ENCODE data around the gene ZBTB9. TPM values are rescaled to one million over a fixed set of nuclear protein-coding genes. Genes with fewer than 3 reads are reported as not detected.

Gene ZBTB9
- total RNA-seq, 1 experiment from 2014 or later = 19.4 TPM

DNA sequence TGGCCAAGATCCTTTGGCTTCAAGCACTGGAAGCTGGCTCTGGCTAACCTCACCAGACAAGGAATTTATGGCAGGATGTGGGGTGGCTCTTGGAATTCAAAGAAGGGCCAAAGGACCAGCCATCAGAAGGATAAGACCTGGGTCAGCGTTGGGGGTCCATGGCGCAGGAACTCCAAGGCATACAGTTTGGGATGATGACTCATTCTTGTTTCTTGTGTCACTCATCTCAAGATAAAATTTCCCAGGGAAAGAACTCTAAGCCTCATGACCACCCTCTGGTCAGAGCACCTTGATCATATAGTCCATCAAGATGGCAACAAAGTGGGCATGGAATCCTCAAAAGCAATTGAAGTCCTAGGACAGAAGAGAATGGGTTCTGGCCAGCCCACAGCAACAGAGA lies 4.8 kb downstream of the ZBTB9 start:
- H3K36me3 Mint-ChIP-seq = peaks cover 19% of the 10 kb centered on the region
- ChIA-PET POLR2A (no interaction called here), CTCF (interaction anchor here (0.6 kb wide), 1 partner anchor 32 kb away, joined by 3 read pairs; no protein-coding TSS in a partner anchor)
- H3K27ac Mint-ChIP-seq = no peak overlapping the region
- DNase-seq (ENCODE audit: low spot score) = no peak
- ATAC-seq = no peak
- H3K4me1 Mint-ChIP-seq = peaks cover 6% of the 10 kb centered on the region; the same call in 1 of the 2 replicates
- peaks cover 26% of the 10 kb centered on the region for H3K27me3 Mint-ChIP-seq (ENCODE audit: low read depth)
- no peak overlapping the region for H3K4me3 Mint-ChIP-seq
- 0 out of 2 replicates have a peak, but pooled peaks cover 3% of the 10 kb centered on the region for H3K9me3 Mint-ChIP-seq
- TF ChIP-seq ZNF232 (CRISPR knock-in tag; IDR thresholded peaks at IDR 0.05) (no peak), ESRRA (CRISPR knock-in tag; IDR thresholded peaks at IDR 0.05; ENCODE audit: borderline replicate concordance) (no peak), MXD4 (CRISPR knock-in tag; IDR thresholded peaks at IDR 0.05; ENCODE audit: borderline replicate concordance) (no peak), EMX1 (CRISPR knock-in tag; IDR thresholded peaks at IDR 0.05) (no peak), GRHL2 (CRISPR knock-in tag; IDR thresholded peaks at IDR 0.05; ENCODE audit: insufficient replicate concordance, severe bottlenecking) (no peak), MYBL2 (CRISPR knock-in tag; IDR thresholded peaks at IDR 0.05) (no peak), SOX15 (CRISPR knock-in tag; IDR thresholded peaks at IDR 0.05) (no peak), SP1 (CRISPR knock-in tag; conservative IDR thresholded peaks at IDR 0.05) (no peak), FOXJ3 (CRISPR knock-in tag; IDR thresholded peaks at IDR 0.05; ENCODE audit: borderline replicate concordance) (no peak), CBFB (CRISPR knock-in tag; IDR thresholded peaks at IDR 0.05; ENCODE audit: low read depth) (no peak)
- TF ChIP-seq, protein P1, sequence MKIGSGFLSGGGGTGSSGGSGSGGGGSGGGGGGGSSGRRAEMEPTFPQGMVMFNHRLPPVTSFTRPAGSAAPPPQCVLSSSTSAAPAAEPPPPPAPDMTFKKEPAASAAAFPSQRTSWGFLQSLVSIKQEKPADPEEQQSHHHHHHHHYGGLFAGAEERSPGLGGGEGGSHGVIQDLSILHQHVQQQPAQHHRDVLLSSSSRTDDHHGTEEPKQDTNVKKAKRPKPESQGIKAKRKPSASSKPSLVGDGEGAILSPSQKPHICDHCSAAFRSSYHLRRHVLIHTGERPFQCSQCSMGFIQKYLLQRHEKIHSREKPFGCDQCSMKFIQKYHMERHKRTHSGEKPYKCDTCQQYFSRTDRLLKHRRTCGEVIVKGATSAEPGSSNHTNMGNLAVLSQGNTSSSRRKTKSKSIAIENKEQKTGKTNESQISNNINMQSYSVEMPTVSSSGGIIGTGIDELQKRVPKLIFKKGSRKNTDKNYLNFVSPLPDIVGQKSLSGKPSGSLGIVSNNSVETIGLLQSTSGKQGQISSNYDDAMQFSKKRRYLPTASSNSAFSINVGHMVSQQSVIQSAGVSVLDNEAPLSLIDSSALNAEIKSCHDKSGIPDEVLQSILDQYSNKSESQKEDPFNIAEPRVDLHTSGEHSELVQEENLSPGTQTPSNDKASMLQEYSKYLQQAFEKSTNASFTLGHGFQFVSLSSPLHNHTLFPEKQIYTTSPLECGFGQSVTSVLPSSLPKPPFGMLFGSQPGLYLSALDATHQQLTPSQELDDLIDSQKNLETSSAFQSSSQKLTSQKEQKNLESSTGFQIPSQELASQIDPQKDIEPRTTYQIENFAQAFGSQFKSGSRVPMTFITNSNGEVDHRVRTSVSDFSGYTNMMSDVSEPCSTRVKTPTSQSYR (CRISPR knock-in tag; IDR thresholded peaks at IDR 0.05) = no peak
- TF ChIP-seq, protein P2, sequence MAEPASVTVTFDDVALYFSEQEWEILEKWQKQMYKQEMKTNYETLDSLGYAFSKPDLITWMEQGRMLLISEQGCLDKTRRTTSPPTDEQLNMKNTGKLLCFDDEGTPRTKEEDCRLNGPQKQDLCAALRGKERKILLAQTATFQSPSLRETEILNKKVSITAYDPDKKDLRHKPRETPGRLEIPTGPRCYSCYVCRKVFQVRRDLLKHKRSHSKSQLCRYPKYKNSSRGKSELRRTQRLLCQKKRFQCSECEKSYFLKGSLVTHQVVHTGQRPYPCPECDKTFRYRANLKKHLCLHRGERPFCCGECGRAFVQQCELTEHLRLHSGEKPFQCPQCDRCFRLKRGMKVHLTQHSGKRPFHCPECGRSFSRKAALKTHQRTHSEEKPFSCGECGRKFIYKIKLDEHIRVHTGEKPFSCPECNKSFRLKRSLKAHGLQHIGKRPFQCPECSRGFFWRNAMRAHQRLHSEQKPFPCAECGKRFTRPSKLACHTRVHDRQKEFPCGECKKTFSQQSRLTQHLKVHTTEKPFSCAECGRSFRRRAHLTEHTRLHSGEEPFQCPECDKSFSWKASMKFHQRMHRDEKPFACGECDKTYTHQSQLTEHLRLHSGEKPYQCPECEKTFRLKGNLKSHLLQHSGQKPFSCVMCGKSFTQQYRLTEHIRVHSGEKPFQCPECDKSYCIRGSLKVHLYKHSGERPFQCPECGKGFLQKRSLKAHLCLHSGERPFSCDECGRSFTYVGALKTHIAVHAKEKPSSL (CRISPR knock-in tag; conservative IDR thresholded peaks at IDR 0.05) = no peak
- TF ChIP-seq, protein P3, sequence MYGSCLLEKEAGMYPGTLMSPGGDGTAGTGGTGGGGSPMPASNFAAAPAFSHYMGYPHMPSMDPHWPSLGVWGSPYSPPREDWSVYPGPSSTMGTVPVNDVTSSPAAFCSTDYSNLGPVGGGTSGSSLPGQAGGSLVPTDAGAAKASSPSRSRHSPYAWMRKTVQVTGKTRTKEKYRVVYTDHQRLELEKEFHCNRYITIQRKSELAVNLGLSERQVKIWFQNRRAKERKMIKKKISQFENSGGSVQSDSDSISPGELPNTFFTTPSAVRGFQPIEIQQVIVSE (CRISPR knock-in tag; IDR thresholded peaks at IDR 0.05; ENCODE audit: borderline replicate concordance) = no peak

DNA sequence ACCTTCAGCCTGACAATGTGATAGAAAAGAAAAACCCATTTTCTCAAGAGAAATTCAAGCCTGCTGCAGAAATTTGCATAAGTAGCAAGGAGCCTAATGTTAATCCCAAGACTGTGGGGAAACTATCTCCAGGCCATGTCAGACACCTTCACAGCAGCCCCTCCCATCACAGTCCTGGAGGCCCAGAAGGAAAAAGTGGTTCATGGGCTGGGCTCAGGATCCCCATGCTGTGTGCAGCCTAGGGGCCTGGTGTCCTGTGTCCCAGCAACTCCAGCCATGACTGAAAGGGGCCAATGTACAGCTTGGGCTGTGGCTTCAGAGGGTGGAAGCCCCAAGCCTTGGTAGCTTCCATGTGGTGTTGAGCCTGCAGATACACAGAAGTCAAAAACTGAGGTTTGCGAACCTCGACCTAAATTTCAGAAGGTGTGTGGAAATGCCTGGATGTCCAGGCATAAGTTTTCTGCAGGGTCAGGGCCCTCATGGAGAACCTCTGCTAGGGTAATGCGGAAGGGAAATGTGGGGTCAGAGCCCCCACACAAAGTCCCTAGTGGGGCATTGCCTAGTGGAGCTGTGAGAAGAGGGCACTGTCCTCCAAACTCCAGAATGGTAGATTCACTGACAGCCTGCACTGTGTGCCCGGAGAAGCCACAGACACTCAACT lies 11.8 kb downstream of the ZBTB9 start:
- no peak overlapping the region for H3K27ac Mint-ChIP-seq
- ChIA-PET POLR2A (no interaction called here), CTCF (no interaction called here)
- peaks cover 19% of the 10 kb centered on the region for H3K9me3 Mint-ChIP-seq
- H3K27me3 Mint-ChIP-seq (ENCODE audit: low read depth) = peaks cover 17% of the 10 kb centered on the region
- H3K4me1 Mint-ChIP-seq = no peaks in the 10 kb centered on the region
- DNase-seq (ENCODE audit: low spot score) (no peak), ATAC-seq (no peak)
- no peaks in the 10 kb centered on the region for H3K36me3 Mint-ChIP-seq
- TF ChIP-seq JUN (CRISPR knock-in tag; IDR thresholded peaks at IDR 0.05) (no peak), CREB1 (CRISPR knock-in tag; IDR thresholded peaks at IDR 0.05) (no peak), JAZF1 (CRISPR knock-in tag; IDR thresholded peaks at IDR 0.05) (no peak), GRHL2 (CRISPR knock-in tag; IDR thresholded peaks at IDR 0.05; ENCODE audit: insufficient replicate concordance, severe bottlenecking) (no peak), ZNF138 (CRISPR knock-in tag; conservative IDR thresholded peaks at IDR 0.05) (no peak), ZNF396 (CRISPR knock-in tag; IDR thresholded peaks at IDR 0.05; ENCODE audit: borderline replicate concordance) (no peak), MYBL2 (CRISPR knock-in tag; IDR thresholded peaks at IDR 0.05) (no peak), OVOL2 (CRISPR knock-in tag; IDR thresholded peaks at IDR 0.05; ENCODE audit: borderline replicate concordance) (no peak), EMX1 (CRISPR knock-in tag; IDR thresholded peaks at IDR 0.05) (no peak), MXD4 (CRISPR knock-in tag; IDR thresholded peaks at IDR 0.05; ENCODE audit: borderline replicate concordance) (no peak), SMAD3 (CRISPR knock-in tag; IDR thresholded peaks at IDR 0.05; ENCODE audit: borderline replicate concordance) (no peak), GABPB1 (CRISPR knock-in tag; IDR thresholded peaks at IDR 0.05) (no peak)
- TF ChIP-seq, protein P4, sequence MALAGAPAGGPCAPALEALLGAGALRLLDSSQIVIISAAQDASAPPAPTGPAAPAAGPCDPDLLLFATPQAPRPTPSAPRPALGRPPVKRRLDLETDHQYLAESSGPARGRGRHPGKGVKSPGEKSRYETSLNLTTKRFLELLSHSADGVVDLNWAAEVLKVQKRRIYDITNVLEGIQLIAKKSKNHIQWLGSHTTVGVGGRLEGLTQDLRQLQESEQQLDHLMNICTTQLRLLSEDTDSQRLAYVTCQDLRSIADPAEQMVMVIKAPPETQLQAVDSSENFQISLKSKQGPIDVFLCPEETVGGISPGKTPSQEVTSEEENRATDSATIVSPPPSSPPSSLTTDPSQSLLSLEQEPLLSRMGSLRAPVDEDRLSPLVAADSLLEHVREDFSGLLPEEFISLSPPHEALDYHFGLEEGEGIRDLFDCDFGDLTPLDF (CRISPR knock-in tag; IDR thresholded peaks at IDR 0.05) = no peak
- TF ChIP-seq, protein P5, sequence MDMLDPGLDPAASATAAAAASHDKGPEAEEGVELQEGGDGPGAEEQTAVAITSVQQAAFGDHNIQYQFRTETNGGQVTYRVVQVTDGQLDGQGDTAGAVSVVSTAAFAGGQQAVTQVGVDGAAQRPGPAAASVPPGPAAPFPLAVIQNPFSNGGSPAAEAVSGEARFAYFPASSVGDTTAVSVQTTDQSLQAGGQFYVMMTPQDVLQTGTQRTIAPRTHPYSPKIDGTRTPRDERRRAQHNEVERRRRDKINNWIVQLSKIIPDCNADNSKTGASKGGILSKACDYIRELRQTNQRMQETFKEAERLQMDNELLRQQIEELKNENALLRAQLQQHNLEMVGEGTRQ (CRISPR knock-in tag; IDR thresholded peaks at IDR 0.05) = no peak
- TF ChIP-seq, protein P6, sequence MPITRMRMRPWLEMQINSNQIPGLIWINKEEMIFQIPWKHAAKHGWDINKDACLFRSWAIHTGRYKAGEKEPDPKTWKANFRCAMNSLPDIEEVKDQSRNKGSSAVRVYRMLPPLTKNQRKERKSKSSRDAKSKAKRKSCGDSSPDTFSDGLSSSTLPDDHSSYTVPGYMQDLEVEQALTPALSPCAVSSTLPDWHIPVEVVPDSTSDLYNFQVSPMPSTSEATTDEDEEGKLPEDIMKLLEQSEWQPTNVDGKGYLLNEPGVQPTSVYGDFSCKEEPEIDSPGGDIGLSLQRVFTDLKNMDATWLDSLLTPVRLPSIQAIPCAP (CRISPR knock-in tag; IDR thresholded peaks at IDR 0.05) = no peak
- TF ChIP-seq, protein P7, sequence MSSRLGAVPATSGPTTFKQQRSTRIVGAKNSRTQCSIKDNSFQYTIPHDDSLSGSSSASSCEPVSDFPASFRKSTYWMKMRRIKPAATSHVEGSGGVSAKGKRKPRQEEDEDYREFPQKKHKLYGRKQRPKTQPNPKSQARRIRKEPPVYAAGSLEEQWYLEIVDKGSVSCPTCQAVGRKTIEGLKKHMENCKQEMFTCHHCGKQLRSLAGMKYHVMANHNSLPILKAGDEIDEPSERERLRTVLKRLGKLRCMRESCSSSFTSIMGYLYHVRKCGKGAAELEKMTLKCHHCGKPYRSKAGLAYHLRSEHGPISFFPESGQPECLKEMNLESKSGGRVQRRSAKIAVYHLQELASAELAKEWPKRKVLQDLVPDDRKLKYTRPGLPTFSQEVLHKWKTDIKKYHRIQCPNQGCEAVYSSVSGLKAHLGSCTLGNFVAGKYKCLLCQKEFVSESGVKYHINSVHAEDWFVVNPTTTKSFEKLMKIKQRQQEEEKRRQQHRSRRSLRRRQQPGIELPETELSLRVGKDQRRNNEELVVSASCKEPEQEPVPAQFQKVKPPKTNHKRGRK (CRISPR knock-in tag; IDR thresholded peaks at IDR 0.05; ENCODE audit: borderline replicate concordance) = no peak
- no peak overlapping the region for H3K4me3 Mint-ChIP-seq

Data from WTC11 (cell line).